Stomach (tissue), 4 donors: Measurements from ENCODE around the gene PTPA.

Source experiments
- POLR2A ChIP-seq, 4 donors: fragments of 450-650 bp; IDR thresholded peaks; one replicate each; pipeline ENCODE4 v1.6.1; 2016; ENCODE audit warnings: antibody characterized with exemption in 4 of 4, control low read depth in 2 of 4, mild to moderate bottlenecking in 1 of 4, moderate library complexity in 1 of 4
- TF ChIP-seq, protein P1 (sequence below), 7 experiments: fragments of 450-650 bp in 4 of 7; fragments of 200-600 bp in 3 of 7; sonication (generic) in 3 of 7; IDR thresholded peaks; one replicate each; pipeline ENCODE4 v1.5.1; 2016 to 2019; ENCODE audit warnings: antibody characterized with exemption in 7 of 7, control low read depth in 2 of 7, mild to moderate bottlenecking in 1 of 7

DNA sequence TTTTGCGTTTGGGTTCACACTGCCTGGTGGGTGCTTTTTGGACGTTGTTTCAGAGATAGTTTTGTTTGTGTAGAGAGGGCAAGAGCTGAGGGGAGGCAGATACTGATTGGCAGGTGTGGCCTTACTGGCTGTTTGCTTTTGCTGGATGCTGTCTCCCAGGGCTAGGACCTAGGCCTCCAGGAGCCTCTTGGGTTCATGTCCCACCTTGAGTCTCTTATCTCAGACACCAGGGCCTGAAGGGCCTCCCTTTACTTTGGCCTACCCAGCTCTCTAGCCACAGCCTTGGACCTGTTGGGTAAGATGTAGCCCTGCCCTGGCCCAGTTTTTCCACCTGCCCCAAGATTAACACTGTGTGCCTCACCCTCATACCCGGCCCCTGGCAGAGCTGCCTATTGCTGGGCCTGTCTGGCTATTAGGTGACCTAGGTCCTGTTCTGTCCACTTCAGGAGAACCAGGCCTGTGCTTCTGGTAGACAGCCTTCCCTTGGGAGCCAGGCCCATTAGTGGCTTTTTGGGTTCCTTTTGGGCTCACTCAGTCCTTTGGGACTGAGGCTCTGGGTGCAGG, 13.4 kb downstream of the PTPA start:
- TF ChIP-seq, protein P1, sequence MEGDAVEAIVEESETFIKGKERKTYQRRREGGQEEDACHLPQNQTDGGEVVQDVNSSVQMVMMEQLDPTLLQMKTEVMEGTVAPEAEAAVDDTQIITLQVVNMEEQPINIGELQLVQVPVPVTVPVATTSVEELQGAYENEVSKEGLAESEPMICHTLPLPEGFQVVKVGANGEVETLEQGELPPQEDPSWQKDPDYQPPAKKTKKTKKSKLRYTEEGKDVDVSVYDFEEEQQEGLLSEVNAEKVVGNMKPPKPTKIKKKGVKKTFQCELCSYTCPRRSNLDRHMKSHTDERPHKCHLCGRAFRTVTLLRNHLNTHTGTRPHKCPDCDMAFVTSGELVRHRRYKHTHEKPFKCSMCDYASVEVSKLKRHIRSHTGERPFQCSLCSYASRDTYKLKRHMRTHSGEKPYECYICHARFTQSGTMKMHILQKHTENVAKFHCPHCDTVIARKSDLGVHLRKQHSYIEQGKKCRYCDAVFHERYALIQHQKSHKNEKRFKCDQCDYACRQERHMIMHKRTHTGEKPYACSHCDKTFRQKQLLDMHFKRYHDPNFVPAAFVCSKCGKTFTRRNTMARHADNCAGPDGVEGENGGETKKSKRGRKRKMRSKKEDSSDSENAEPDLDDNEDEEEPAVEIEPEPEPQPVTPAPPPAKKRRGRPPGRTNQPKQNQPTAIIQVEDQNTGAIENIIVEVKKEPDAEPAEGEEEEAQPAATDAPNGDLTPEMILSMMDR (IDR thresholded peaks at IDR 0.05): no peak
- TF ChIP-seq POLR2A (IDR thresholded peaks at IDR 0.05): no peak
